Mesothelial cell of epicardium (in vitro differentiated cells): Measurements from ENCODE around the gene ABCA13. TPM values are rescaled to one million over a fixed set of nuclear protein-coding genes. Genes with fewer than 3 reads are reported as not detected.

ENCODE experiments used
- DNase-seq, 2 experiments: peaks; one replicate each; pipeline ENCODE4 v3.0.0; 2021; ENCODE audit warnings: low spot score in 2 of 2; ENCODE audit not compliant: unreplicated experiment in 2 of 2
- H3K27ac Mint-ChIP-seq: 2 replicates; pipeline ENCODE4 v1.8.0; 2021; ENCODE audit warnings: mixed read lengths
- H3K27me3 Mint-ChIP-seq: 2 replicates; pipeline ENCODE4 v1.8.0; 2021; ENCODE audit warnings: low read depth, mixed read lengths
- H3K36me3 Mint-ChIP-seq: 2 replicates; pipeline ENCODE4 v1.8.0; 2021; ENCODE audit warnings: mixed read lengths
- H3K4me1 Mint-ChIP-seq: 2 replicates; pipeline ENCODE4 v1.8.0; 2021; ENCODE audit warnings: mixed read lengths
- H3K4me3 Mint-ChIP-seq: 2 replicates; pipeline ENCODE4 v1.8.0; 2021; ENCODE audit warnings: mild to moderate bottlenecking, moderate library complexity, mixed read lengths
- H3K9me3 Mint-ChIP-seq: 2 replicates; pipeline ENCODE4 v1.8.0; 2021; ENCODE audit warnings: mixed read lengths
- total RNA-seq: library from RNA; stranded (reverse); gene quantifications from 3 replicates; pipeline ENCODE4 v1.2.1, GENCODE V29; 2021
- TF ChIP-seq, protein P1 (sequence below): fragments of 200-600 bp; sonication (generic); IDR thresholded peaks from one replicate; pipeline ENCODE4 v1.5.0; 2021; ENCODE audit warnings: antibody characterized with exemption; ENCODE audit not compliant: unreplicated experiment

The ABCA13 gene
- total RNA-seq, 1 donor from 2014 or later = 0.29 TPM

GRCh38 chr7:48575516-48575915 lies 404.3 kb downstream of the ABCA13 start:
- Mint-ChIP-seq H3K4me3 (no peak overlapping the region), H3K36me3 (no peaks in the 10 kb centered on the region), H3K27me3 (no peaks in the 10 kb centered on the region), H3K27ac (no peak overlapping the region), H3K4me1 (no peaks in the 10 kb centered on the region), H3K9me3 (peaks cover 18% of the 10 kb centered on the region)
- TF ChIP-seq, protein P1, sequence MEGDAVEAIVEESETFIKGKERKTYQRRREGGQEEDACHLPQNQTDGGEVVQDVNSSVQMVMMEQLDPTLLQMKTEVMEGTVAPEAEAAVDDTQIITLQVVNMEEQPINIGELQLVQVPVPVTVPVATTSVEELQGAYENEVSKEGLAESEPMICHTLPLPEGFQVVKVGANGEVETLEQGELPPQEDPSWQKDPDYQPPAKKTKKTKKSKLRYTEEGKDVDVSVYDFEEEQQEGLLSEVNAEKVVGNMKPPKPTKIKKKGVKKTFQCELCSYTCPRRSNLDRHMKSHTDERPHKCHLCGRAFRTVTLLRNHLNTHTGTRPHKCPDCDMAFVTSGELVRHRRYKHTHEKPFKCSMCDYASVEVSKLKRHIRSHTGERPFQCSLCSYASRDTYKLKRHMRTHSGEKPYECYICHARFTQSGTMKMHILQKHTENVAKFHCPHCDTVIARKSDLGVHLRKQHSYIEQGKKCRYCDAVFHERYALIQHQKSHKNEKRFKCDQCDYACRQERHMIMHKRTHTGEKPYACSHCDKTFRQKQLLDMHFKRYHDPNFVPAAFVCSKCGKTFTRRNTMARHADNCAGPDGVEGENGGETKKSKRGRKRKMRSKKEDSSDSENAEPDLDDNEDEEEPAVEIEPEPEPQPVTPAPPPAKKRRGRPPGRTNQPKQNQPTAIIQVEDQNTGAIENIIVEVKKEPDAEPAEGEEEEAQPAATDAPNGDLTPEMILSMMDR = no peak
- no peak for DNase-seq

GRCh38 chr7:48587475-48587874 lies 416.2 kb downstream of the ABCA13 start:
- Mint-ChIP-seq H3K27ac (no peak overlapping the region), H3K4me1 (no peaks in the 10 kb centered on the region), H3K4me3 (no peak overlapping the region), H3K9me3 (no peaks in the 10 kb centered on the region), H3K36me3 (no peaks in the 10 kb centered on the region), H3K27me3 (peaks cover 14% of the 10 kb centered on the region)
- no peak for DNase-seq
- TF ChIP-seq, protein P1 = no peak

- no peak overlapping the region for H3K4me3 Mint-ChIP-seq
- DNase-seq = no peak
- H3K4me1 Mint-ChIP-seq = no peaks in the 10 kb centered on the region
- no peaks in the 10 kb centered on the region for H3K9me3 Mint-ChIP-seq
- peaks cover 3% of the 10 kb centered on the region for H3K27me3 Mint-ChIP-seq
- TF ChIP-seq, protein P1 = no peak
- H3K27ac Mint-ChIP-seq = no peak overlapping the region
- no peaks in the 10 kb centered on the region for H3K36me3 Mint-ChIP-seq
Observed at GRCh38 chr7:48594349-48594748, 423.1 kb downstream of the ABCA13 start.

GRCh38 chr7:48595756-48596155 lies 424.5 kb downstream of the ABCA13 start:
- H3K4me1 Mint-ChIP-seq = no peaks in the 10 kb centered on the region
- H3K27ac Mint-ChIP-seq = no peak overlapping the region
- H3K27me3 Mint-ChIP-seq = no peaks in the 10 kb centered on the region
- DNase-seq = no peak
- H3K9me3 Mint-ChIP-seq = no peaks in the 10 kb centered on the region
- no peaks in the 10 kb centered on the region for H3K36me3 Mint-ChIP-seq
- TF ChIP-seq, protein P1 = no peak
- no peak overlapping the region for H3K4me3 Mint-ChIP-seq

DNA sequence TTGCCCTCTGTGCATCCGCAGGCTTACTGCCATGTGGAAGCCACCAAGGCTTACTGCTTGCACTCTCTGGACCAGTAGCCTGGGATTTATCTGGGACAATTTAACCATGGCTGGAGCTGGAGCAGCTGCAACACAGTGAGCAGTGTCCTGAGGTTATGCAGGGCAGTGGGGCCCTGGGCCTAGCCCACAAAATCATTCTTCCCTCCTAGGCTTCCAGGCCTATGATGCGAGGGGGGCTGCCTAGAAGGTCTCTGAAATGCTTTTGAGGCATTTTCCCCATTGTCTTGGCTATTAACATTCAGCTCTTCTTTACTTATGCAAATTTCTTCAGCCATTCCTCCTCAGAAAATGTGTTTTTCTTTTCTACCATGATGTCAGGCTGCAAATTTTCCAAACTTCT lies 439.4 kb downstream of the ABCA13 start:
- no peak for DNase-seq
- TF ChIP-seq, protein P1 = no peak
- Mint-ChIP-seq H3K9me3 (peaks cover 2% of the 10 kb centered on the region), H3K36me3 (no peaks in the 10 kb centered on the region), H3K27me3 (peaks cover 5% of the 10 kb centered on the region), H3K27ac (no peak overlapping the region), H3K4me1 (no peaks in the 10 kb centered on the region), H3K4me3 (no peak overlapping the region)

DNA sequence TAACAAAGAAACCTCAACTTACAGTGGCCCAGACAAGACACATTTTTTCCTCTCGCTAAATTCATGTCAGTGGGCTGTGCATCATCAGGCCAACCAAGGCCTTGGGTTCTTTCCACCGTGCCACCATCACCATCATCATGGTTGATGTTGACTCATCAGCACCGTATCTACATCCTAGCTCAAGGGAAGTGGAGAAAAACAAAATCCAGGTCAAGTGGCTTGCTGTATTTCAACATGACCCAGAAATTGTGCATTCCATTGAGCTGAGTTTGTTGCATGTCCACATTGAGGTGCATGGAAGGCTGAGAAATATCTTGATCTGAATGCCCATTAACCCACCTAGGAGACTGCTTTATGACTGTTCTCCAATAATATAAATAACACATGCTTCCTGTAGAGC lies 440.7 kb downstream of the ABCA13 start:
- Mint-ChIP-seq H3K36me3 (no peaks in the 10 kb centered on the region), H3K4me3 (no peak overlapping the region), H3K9me3 (no peaks in the 10 kb centered on the region), H3K4me1 (no peaks in the 10 kb centered on the region), H3K27me3 (no peaks in the 10 kb centered on the region), H3K27ac (no peak overlapping the region)
- TF ChIP-seq, protein P1 = no peak
- DNase-seq = no peak
